Activated T-cell treated with anti-CD3 and anti-CD28 coated beads for 24 hours (primary cell): ENCODE data around the gene SLC24A3.

ENCODE experiments used
- DNase-seq: peaks from one replicate; pipeline ENCODE4 v3.0.0-alpha.2; 2020; ENCODE audit warnings: low read depth

Gene SLC24A3

DNA sequence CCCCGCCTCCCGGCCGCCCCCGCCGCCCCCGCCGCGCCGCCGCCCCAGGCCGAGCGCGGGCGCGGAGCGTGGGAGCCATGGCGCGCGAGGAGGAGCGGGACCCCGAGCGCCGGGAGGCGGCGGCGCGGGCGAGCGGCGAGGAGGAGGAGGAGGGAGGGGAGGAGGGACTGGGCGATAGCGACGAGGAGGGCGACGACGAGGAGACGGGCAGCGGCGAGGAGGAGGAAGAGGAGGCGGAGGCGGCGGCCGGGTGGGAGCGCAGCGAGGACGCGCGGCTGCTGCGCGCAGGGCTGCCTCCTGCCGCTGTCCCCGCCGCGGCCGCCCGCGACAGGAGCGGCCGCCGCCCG lies at the start of gene SLC24A3:
TSS of gene SLC24A3 (plus strand) at position 174 of the 347 bp plus-strand sequence.
- DNase-seq: no peak

DNA sequence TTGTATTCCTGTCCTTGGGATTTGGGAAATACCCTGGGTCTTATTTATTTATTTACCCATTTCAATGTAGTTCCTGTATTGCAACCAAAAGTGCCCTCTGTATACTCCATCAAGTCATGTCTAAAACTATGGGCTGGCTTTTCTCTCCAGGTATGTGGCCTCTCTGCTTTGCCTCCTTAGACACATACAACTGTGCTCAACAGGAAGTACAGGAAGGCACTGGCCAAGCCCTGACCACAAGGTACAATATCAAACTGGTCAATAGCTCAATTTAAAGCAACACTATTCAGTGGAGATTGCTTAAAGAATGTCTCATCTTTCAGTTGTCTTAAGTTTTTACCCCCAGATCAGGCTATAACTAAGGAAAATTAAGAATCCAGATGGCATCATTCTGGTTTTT lies 42.3 kb upstream of the SLC24A3 start:
- no peak for DNase-seq

DNA sequence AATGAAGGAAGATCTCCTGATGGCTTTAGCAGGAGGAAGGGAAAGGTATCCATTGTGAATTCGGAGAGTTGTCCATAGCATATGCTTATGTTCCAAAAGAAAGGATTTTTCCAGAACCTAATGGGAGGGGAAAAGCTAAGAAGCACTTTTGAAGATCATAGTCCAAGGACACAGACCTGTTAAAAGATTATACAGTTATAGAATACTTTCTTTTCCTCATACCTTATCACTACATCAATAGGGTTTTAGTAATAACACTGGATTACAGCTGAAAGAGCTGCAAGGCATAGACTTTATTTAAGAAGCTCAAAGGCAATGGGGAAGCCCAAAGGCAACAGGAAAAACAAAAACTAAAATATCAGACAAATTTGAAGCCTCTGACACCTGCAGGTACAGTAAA lies 39.8 kb upstream of the SLC24A3 start:
- DNase-seq: no peak

- no peak for DNase-seq
Measured at GRCh38 chr20:19176470-19177052, 35.9 kb upstream of the SLC24A3 start.

DNA sequence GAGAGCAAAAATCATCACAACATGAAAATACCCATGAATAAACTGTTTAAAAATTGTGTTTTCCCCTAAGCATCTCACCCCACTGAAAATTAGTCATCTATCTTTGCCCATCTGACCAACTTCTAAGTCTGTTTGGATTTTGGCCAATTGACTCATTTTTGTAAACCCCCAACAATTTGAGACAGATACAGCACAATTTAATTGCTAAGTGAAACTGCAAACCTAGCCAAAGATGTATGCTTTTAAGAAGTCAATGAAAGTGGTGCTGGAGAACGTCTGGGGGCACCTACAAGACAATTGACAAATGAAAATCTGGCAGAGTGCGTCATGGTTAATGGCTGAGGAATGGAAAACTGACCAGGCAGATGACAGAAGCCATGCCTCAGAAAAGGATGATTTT lies 30.9 kb upstream of the SLC24A3 start:
- no peak for DNase-seq

- DNase-seq: no peak
Measured at GRCh38 chr20:19185083-19185482, 27.4 kb upstream of the SLC24A3 start.

GRCh38 chr20:19193349-19193748 lies 19.1 kb upstream of the SLC24A3 start:
- DNase-seq: no peak

GRCh38 chr20:19205981-19206396 lies 6.5 kb upstream of the SLC24A3 start:
- peak; percentile 45 for DNase-seq

DNA sequence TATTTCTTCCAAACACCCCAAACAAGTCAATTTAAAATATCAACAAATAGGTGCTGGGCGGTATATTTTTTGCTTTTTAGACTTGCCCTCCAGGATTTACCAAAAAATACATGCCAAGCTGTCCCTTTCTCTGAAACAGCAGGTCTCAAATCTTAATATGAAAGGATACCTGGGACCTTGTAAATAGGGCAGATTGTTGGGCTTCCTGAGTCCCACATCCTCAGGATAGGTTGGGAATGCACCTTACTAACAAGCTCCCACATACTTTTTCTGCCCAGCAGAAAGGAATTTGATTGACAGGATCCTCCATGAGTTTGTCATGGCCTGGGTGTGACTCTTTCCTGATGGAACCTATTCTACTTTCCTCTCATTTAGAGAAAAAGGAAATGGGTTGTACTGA lies 4.9 kb upstream of the SLC24A3 start:
- DNase-seq: no peak

- DNase-seq: no peak
Measured at GRCh38 chr20:19210391-19211155, 1.9 kb upstream of the SLC24A3 start.

- no peak for DNase-seq
Measured at GRCh38 chr20:19211252-19211651, 1.2 kb upstream of the SLC24A3 start.

- DNase-seq: no peak
Measured at GRCh38 chr20:19211661-19212468, 577 bp upstream of the SLC24A3 start.

GRCh38 chr20:19212821-19213502 lies 520 bp downstream of the SLC24A3 start:
- no peak for DNase-seq

DNA sequence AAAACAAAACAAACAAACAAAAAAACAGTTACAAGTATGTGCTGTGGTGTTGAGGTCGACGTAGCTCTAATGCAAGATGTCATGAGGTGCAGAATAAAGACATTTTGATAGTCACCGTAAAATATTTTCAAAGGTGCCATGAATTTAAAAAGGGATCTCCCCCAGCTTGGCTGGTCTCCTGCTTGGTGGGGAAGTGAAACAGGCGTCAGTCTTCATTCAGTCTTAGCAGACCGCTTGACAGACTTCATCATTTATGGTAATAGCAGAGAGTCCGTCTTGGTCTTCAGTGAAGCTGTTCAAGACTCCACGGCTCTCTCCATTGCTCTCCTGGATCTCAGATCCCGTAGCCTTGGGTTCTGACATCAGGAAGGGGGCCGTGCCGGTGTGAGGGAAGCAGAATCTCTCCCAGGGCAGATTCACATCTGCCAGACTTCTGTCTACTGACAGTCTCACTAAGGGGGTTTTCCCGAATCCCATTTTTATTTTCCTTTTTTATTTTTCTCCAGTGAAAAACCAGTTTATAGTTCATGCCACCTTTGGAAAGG lies 1.6 kb downstream of the SLC24A3 start:
- DNase-seq: no peak

GRCh38 chr20:19218411-19218810 lies 6.0 kb downstream of the SLC24A3 start:
- no peak for DNase-seq

DNA sequence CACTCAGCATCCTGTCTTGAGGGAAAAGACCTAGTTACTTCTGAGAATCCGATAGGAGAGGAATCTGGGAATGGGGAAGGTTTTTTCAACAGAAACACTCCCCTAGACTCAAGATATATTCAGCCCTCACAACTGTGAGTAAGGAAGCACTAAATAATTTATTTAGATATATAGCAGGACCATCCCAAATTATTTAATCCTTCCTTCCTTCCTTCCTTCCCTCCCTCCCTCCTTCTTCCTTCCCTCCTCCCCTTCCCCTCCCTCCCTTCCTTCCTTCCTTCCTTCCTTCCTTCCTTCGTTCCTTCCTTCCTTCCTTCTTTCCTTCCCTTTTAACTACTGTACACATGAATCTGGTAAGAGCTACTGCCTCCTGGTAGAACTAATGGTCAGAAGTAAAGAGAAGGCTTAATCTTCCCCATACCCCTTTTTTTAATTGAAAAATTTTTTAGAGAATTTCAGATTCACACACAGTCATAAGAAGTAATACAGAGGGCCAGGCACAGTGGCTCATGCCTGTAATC lies 10.1 kb downstream of the SLC24A3 start:
- no peak for DNase-seq

- DNase-seq: no peak
Measured at GRCh38 chr20:19223640-19224039, 11.2 kb downstream of the SLC24A3 start.

DNA sequence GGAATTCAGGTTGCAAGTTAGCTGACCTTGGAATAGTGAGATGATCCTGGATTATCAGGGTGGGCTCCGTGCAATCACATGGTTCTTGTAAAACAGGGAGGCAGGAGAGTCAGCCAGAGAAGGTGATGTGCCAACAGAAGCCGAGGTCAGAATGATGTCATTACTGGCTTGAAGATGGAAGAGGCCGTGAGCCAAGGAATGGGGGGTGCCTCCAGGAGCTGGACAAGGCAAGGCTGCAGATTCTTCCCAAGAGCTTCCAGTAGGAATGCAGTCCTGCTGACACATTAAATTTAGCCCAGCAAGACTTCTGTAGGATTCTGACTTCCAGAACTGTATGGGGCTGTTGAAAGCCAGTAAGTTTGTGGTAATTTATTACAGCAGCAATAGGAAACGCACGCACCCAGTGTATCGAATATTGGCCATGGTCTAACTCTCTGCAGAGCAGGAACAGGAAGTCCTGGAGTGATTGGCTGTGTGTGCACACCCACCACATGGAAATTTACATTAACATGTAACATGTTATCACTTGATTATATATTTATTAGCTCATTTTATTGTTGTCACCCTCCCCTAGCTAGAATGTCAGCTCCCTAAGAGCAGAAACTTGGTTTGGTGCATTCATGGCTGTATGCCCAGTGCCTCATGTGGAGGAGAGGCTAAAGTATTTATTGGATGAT lies 19.1 kb downstream of the SLC24A3 start:
- no peak for DNase-seq

DNA sequence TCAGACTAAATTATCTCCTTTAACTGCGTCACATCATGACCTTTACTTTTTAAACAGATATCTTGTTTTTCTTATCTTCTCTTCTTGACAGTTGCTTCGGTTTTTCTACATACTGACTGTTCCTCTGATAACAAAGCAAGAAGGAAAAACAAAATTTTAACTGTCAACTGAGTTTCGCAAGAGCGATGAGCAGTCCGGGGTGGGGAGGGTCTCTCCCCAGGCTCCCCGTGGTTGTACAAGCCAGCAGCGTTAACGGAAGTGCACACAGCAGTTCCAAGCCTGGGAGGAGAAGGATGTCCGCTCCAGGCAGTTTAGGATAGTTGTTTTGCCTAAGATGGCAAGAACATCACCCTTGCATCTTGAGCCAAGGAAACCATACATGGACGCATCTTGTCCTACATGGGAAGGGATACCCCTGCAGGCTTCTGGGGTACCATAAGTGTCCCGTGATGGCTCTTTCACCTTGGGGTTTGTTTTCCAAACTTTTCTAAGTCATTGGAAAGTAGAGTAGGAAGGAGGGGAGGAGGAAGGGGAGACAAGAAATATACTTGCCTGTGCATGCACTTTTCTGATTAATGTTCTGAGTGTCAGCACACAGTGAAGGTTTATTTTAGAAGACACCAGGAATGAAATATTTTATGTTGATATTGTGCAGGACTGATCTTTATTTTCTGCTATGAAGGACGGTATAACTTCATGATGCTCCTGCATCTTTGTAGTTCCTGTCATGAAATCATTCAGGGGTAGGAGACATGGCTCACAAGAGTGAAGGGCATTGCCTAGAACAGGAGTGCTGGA lies 20.8 kb downstream of the SLC24A3 start:
- DNase-seq: no peak

GRCh38 chr20:19236371-19237055 lies 24.1 kb downstream of the SLC24A3 start:
- DNase-seq: no peak
